ENCODE results near the gene KCNB1.

GRCh38 chr20:49529470-49529869 lies 47.0 kb upstream of the KCNB1 start:
- TF ChIP-seq CTCF (IDR thresholded peaks at IDR 0.05) (no peak), POLR2A (IDR thresholded peaks at IDR 0.05) (no peak)

Data from tibial nerve (tissue), 3 donors.